GM21360 (cell line): ENCODE measurements around the gene SLC6A9.

ENCODE experiments used
- ATAC-seq: cut with Tn5 transposase; IDR thresholded peaks from one replicate; pipeline ENCODE4 v1.9.1; 2021; ENCODE audit warnings: mild to moderate bottlenecking, moderate library complexity; ENCODE audit not compliant: unreplicated experiment

SLC6A9 gene

DNA sequence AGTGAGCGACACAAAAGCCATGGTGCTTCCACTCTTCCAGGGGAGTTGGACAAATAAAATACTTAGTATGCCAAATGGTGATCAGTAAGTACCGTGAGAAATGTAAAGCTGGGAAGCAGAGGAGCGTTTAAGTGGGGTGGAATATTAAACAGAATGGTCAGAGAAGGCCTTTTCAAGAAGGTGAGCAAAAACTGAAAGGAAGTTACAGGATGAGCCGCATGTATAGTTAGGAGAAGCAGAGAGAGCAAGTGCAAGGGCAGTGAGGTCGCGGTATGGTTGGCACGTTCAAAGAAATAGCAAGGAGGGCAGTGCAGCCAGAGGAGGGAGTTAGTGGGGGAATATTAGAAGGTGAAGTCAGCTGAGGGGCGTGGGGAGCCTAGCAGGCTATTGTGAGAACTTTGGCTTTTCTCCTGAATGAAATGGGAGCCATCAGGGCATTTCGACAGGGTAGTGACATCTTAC lies 57.2 kb downstream of the SLC6A9 start:
- no peak for ATAC-seq

DNA sequence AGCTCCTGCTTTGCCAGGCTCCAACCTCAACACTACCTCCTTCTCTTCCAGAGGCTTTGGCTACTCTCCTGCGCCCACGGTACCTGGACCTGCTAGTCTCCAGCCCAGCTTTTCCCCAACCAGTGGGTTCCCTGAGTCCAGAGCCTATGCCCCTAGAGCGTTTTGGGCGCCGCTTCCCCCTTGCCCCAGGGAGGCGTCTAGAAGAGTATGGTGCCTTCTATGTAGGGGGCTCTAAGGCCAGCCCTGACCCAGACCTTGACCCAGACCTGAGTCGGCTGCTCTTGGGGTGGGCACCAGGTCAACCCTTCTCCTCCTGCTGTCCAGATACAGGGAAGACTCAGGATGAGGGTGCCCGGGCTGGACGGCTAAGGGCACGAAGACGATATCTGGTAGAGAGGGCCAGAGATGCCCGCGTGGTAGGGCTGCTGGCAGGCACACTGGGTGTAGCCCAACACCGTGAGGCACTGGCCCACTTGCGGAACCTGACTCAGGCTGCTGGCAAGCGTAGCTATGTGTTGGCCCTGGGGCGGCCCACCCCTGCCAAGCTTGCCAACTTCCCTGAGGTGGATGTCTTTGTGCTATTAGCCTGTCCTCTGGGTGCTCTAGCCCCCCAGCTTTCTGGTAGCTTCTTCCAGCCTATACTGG lies 59.8 kb downstream of the SLC6A9 start:
- no peak for ATAC-seq

DNA sequence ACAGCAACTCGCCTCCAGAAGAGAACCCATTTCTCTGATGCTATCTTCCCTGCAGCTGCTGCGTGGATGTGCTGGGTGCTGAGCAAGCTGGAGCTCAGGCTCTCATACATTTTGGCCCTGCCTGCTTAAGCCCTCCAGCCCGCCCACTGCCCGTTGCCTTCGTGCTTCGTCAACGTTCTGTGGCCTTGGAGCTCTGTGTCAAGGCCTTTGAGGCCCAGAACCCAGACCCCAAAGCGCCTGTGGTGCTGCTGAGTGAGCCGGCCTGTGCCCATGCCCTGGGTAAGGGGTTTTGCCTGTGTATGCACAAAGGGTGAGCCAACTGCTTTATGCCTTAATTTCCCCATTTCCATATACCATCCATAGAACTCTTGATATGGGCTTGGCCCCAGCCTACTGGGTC lies 60.4 kb downstream of the SLC6A9 start:
- no peak for ATAC-seq

DNA sequence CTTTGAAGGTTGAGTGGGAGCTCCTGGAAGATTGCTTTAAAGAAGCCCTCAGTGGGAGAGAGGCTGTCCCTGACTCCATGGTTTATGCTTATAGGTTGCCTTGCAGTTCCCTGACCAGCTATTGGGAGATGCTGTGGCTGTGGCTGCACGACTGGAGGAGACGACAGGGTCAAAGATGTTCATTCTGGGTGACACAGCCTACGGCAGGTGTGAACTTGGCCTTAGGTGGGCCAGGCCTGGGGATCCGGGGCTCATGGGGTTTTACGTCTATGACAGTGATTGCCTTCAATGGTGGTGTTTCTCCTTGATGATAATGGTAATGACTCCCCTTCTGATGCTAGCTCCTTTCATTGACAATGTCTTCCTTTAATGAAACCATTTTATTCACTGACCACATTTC lies 60.8 kb downstream of the SLC6A9 start:
- no peak for ATAC-seq

DNA sequence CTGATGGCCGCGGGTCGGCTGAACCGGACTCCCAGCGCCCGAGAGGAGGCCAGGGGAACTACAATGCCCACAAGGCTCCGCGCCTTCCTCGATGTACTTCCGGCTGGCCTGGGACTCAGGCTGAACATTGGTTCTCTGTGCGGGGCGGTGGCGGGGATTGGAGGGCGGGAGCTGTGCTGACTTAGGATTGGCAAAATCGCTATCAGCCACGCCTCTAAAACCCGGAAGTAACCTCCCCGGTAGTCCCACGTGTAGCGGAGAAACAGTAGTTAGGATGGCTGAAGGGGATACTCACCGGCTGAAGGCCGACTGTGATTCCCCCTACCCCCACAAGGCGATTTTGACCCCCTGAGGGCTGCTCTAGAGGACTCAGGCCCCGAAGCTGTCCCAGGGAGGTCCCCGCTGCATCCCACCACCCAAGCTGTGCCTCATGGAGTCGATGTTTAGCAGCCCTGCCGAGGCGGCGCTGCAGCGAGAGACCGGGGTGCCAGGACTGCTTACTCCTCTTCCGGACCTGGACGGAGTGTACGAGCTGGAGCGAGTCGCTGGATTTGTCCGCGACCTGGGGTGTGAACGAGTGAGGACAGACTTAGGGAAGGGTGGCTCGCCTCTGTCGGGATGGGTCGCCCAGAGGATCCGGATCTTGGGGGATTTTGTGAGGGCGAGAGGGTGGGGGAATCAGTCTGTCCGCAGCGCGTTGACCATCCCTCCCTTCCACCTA lies 61.4 kb downstream of the SLC6A9 start, which contains the start of gene DPH2:
Gene DPH2 (plus strand): TSS at position 265 of the 721 bp plus-strand sequence. CDS start 166 bp downstream, at position 431.
- peak; percentile 82 for ATAC-seq

DNA sequence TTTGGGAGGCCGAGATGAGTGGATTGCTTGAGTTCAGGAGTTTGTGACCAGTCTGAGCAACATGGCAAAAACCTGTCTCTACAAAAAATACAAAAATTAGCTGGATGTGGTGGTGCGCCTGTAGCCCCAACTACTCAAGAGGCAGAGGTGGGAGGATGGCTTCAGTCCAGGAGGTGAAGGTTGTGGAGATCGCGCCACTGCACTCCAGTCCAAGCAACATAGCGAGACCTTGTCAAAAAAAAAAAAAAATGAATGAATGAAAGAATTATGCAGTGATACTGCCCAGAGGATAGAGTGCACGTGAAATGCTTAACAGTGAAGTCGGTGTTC lies 61.9 kb downstream of the SLC6A9 start:
- ATAC-seq, result no peak

DNA sequence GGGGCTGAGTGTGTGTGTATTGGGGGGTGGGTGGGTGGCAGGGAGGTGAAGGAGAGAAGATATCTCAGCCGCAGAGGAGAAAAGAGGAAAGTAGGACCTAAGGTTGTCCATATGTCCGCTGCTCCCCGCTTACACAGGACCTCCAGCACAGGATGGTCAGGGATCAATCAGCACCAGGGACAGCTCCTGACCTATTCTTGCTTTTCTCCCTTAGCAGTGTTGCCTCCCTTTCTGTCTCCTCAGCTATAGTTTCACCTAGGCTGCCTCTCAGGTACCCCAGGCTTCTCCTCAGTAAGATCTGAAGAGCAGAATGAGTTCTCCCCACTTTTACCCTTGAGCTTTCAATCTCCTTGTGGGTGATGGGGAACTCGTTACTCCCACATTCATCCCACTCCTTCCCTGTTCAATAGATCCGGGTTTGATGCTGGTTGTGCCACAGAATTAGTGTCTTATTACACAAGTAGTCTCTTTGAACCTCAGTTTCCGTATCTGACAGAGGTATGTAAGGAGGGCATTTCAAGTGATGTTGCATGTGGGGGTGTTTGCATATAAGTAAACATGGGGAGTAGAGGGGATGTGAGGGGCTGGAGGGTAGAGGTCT lies 62.8 kb downstream of the SLC6A9 start:
- no peak for ATAC-seq

DNA sequence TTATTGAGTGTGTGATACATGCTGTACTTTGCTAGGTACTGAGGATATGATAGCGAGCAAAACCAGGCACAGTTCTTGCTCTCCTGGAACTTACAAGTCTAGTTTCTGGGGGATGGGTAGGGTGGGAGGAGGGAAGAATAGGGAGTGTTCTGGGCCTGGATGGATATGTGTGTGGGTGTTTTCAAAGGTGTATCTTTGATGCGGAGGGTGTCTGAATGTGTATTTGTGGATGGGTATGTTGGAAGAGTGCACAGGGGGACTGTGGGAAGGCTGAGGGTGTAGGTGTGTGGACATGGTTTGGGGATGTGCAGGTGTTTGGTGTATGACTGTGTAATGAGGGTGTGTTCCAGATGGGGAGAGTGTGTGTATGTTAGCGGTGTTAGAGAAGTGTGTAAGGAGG lies 65.9 kb downstream of the SLC6A9 start:
- no peak for ATAC-seq

DNA sequence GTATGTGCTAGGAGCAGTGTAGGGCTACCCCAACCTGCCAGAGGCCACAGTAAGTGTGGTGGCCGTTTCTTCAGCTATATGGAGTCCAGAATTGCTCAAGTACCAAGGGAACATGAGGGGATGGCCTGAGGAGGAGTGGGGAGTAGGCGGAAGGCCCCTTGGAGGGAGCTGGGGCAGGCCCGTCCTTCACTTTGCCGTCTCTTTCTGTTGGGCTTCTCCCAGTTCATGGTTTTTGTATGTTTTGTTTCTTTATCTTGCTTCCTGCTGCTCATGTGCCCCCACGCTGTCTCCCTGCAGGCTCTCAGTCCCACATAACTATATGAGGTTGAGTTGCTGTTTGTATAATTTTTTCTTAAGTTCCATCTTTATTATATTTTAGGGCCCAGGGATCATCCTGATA lies 67.4 kb downstream of the SLC6A9 start:
- ATAC-seq, result no peak

DNA sequence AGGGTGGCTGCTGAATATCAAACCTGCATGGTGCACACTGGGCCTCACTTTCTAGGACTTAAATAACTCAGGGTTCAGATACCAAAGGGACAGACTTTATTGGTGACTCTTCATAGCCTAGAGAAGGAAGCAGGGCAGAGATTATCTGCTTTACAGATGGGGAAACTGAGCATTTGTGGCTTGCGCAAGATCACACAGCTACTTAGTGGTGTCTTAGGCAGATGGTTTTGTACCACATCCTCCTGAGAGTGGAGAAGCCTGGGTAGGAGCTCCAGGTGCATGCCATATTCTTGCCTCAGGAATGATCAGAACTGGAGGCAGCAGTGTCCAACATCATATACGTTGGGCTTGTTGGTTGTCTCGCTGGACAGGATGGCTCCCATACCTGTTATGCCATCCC lies 68.3 kb downstream of the SLC6A9 start:
- ATAC-seq, result no peak

DNA sequence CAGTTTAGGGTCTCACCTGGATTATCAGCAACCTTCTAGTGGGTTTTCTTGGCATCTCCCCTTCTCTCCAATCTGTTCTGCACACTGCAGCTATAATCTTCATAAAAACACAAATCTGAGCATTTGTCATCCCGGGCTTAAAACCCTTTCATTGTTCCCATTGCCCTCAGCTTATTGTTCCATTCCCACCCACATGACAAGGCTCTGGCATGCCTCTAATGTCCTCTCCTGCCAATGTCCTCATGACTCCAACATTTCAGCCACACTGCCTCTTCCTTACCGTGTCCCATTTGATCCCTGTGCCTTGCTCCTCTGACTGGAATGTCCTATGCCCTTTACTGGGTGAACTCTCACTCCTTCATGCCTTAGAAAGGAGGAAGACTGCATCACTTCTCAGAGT lies 68.9 kb downstream of the SLC6A9 start:
- no peak for ATAC-seq

DNA sequence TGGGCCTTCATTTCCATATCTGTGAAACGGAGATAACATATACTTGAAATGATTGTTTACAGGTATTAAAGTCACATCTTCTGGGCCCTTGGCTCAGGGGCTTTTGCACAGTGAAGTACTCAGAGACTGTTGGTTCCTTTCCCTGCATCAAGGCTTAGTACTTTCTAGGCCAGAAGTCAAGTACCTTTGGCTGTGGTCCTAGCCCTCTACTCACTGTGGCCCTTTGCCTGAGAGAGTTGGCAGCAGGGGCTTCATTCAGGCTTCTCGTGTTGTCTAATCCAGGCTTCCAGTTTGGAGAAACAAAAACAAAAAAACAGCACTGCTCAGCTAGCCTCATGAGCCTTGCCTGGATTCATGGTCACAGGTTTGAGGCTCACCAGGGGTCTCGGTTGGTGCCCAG lies 69.6 kb downstream of the SLC6A9 start:
- no peak for ATAC-seq

DNA sequence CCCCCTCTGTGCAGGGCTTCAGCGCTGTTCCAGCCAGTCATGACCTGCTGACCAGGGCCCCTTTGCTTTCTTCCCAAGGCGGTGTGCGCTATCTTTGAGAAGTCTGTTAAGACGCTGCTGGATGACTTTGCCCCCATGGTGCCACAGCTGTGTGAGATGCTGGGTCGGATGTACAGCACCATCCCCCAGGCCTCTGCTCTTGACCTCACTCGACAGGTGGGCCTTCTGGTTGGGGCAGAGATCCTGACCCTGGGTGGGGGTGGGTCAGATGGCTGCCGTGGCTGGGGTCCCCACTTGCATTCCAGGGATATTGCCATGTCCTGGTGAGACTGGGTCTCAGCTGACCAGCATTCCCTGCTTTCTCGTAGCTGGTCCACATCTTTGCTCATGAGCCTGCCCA lies 70.5 kb downstream of the SLC6A9 start:
- ATAC-seq, result no peak

DNA sequence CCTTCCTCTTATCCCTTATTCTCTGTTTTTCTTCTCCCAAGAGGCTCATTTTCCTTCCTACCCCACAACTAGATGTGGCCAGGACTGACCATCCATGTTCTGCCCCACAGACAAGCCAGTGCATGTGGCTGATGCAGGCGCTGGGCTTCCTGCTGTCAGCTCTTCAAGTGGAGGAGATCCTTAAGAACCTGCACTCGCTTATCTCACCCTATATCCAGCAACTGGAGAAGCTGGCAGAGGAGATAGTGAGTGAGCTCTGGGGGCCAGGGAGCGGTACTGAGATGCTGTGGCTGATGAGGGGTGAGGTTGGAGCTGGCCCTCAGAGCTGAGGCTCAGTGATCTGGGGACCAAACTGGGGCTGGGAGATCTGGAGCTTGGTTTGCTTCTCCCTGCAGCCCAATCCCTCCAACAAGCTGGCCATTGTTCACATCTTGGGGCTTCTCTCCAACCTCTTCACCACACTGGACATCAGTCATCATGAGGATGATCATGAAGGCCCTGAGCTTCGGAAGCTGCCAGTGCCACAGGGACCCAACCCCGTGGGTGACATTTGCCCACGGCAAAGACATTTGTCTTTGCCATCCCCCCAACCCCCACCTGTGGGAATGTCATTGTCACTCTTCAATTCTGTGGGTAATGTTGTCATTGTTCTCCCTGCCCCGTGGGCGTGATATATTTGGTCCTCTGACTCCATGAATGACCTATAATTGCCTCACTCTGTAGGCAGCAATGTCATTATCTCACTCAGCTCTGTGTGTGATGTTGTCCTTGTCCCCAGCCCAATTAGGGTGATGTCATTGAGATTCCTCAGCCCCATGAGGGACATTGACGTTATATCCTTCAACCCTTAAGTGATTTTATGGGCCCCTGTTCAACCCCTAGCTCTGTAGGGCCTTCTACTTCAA lies 72.7 kb downstream of the SLC6A9 start:
- ATAC-seq, result no peak

DNA sequence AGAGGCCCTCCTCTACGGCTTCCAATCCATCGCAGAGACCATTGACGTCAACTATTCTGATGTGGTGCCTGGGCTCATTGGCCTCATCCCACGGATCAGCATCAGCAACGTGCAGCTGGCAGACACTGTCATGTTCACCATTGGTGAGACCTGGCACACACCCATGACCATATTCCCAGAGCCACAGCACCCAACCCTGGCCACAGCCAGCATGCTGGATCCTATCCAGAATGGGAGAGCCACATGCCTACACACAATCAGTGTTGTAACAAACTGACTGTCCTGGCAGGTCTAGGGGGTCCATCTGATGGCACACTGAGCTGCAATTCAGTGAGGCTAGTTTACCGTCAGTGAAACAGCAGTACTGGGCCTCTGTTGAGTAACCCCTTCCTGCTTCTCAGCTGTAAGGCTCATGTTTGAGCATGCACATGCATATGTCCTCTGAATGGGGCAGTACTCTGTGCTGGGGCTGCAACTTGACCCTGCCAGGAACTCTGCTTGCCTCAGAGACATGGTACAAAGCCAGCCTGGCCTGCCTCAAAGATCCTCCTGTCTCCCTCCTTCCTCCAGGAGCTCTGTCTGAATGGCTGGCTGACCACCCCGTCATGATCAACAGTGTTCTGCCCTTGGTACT lies 73.7 kb downstream of the SLC6A9 start:
- ATAC-seq, result no peak

DNA sequence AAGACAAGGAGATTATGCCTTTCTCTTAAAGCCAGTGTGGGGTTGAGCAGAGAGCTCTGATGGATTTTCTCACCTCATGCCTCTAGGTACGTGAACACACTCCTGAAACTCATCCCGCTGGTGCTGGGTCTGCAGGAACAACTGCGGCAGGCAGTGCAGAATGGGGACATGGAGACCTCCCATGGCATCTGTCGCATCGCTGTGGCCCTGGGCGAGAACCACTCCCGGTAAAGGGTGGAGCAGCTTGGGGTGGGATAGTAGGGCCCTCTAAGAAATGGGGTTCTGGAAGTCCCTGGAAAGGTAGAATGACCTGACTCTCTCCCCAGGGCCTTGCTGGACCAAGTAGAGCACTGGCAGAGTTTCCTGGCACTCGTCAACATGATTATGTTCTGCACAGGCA lies 75.0 kb downstream of the SLC6A9 start:
- ATAC-seq, result no peak

DNA sequence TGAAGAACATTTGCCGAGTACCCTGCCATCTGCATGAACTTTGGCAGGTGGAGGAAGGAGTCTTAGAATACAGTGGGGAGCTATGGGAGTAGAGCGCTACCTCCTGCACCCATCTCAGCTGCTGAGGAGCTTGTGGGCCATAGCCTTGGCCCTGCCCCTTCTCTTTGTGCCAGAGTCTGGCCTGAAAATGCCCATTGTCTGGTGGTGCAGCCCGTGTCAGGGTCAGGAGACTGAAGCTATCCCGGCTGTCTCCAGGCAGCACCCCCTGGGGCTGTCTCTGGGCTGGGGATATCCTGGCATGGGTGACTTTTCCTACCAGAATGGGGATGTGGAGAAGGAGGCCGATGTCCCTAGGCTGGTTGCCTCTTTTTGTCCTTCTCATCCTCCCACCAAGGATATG lies 77.2 kb downstream of the SLC6A9 start:
- ATAC-seq, result no peak

DNA sequence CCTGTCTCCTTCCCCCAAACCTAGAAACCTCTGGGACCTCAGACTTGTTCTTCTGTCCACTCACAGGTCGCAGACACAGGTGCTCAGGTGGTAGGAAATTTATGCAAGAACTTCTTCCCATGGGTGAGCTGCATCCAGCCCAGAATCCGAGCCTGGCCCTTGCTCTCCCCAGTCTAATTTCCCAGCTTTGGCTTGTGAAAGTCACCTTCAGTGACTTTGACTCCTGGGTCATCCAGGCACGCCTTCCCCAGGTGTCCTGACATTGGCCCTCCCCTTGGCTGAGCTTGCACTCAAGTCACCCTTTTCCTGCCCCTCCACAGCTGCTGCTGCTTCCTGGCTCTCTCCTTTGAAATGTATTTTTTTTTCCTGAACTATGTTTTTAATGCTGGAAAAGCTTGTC lies 77.9 kb downstream of the SLC6A9 start:
- no peak for ATAC-seq

DNA sequence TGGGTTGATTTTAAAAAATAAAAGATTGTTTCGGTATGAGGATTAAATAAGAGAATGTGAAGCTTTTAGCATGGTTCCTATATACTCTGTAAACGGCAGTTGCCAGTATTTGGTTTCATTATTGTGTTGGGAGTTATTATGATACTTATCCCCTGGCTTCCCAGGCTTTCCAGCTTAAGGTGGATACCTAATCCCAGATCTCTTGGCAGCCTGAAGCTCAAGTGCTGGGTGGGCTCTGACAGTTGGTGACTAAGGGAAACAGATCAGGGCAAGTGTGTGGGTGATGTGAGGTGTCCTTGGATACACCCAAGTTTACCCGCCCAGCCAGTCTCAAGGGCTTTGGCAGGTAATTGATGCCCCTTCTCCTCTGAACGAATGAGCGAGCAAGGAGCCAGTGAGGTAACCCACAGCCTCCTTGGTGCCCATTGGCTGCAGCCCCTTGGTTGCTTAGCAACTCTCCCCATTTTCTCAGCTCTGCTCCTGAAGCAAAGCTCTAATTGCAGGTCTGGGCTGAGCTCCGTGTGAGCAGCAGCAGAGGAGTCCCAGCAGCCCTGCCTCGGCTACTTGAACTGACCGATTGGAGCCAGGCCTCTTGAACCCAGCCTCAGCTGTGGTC lies 78.4 kb downstream of the SLC6A9 start:
- no peak for ATAC-seq
